ENCODE data around the gene USP1. TPM values are rescaled to one million over a fixed set of nuclear protein-coding genes. Genes with fewer than 3 reads are reported as not detected.

The USP1 gene
- total RNA-seq, 2 experiments from 2014 or later: 69.6 to 96.6 TPM

GRCh38 chr1:62394646-62395045 lies 42.2 kb upstream of the USP1 start:
- no peak overlapping the region for H3K27ac ChIP-seq (ENCODE audit: low read depth, low read length, poor library complexity, severe bottlenecking)
- no peak overlapping the region for H3K4me3 ChIP-seq (ENCODE audit: low read depth, low read length, poor library complexity, severe bottlenecking)
- H3K9me2 ChIP-seq (ENCODE audit: insufficient read depth, low read length): no peaks in the 10 kb centered on the region
- CTCF ChIA-PET (ENCODE audit: unreplicated experiment): no interaction called here
- no peak for TF ChIP-seq EZH2phosphoT487 (IDR thresholded peaks at IDR 0.05; ENCODE audit: borderline replicate concordance, low read depth, low read length)
- TF ChIP-seq CTCF (conservative IDR thresholded peaks at IDR 0.05; ENCODE audit: low read length): no peak
- no peaks in the 10 kb centered on the region for H4K20me1 ChIP-seq (ENCODE audit: insufficient read depth, low read length)
- POLR2A ChIA-PET: no interaction called here
- no peak overlapping the region for H2AFZ ChIP-seq (ENCODE audit: low read length)
- BruUV-seq (replicated peaks): no TSS peak
- H3K79me2 ChIP-seq (ENCODE audit: insufficient read depth, low read depth, low read length): no peaks in the 10 kb centered on the region
- H3K9me3 ChIP-seq (ENCODE audit: low read length): no peaks in the 10 kb centered on the region
- DNase-seq (ENCODE audit: low spot score): no peak
- intact Hi-C loops (cut with micrococcal nuclease; ENCODE audit: unreplicated experiment): no loop called here
- no peak overlapping the region for H3K4me2 ChIP-seq (ENCODE audit: low read length)
- H3K4me1 ChIP-seq (ENCODE audit: insufficient read depth, low read length, poor library complexity, severe bottlenecking): no peaks in the 10 kb centered on the region
- no peaks in the 10 kb centered on the region for H3K36me3 ChIP-seq (ENCODE audit: insufficient read depth, low read length)

DNA sequence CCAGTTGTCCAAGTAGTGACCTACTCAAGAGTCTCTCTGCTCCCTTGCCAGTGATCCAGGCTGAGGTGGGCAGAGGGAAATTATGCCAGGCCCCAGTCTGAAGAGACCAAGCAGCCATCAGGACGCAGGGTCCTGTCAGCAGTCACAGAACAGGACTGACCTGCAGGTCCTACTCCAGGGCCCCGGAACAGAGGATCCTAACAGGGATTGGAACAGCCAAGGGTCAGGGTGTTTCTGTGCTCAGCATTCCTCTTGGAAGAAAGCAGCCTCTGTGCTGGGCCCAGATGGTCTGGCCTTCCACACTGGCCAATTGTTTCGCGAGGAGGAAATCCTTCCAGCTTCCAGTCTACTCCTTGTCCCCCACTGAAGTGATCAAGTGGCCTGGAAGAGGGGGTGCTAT lies 41.6 kb upstream of the USP1 start:
- H3K4me1 ChIP-seq (ENCODE audit: insufficient read depth, low read length, poor library complexity, severe bottlenecking): no peaks in the 10 kb centered on the region
- H3K4me3 ChIP-seq (ENCODE audit: low read depth, low read length, poor library complexity, severe bottlenecking): no peak overlapping the region
- intact Hi-C loops (cut with micrococcal nuclease; ENCODE audit: unreplicated experiment): no loop called here
- H3K4me2 ChIP-seq (ENCODE audit: low read length): no peak overlapping the region
- ChIA-PET POLR2A (no interaction called here), CTCF (ENCODE audit: unreplicated experiment) (no interaction called here)
- BruUV-seq (replicated peaks): no TSS peak
- no peak overlapping the region for H3K27ac ChIP-seq (ENCODE audit: low read depth, low read length, poor library complexity, severe bottlenecking)
- no peak for TF ChIP-seq EZH2phosphoT487 (IDR thresholded peaks at IDR 0.05; ENCODE audit: borderline replicate concordance, low read depth, low read length)
- TF ChIP-seq CTCF (conservative IDR thresholded peaks at IDR 0.05; ENCODE audit: low read length): no peak
- H2AFZ ChIP-seq (ENCODE audit: low read length): no peak overlapping the region
- no peak for DNase-seq (ENCODE audit: low spot score)
- H3K9me2 ChIP-seq (ENCODE audit: insufficient read depth, low read length): no peaks in the 10 kb centered on the region
- no peaks in the 10 kb centered on the region for H3K36me3 ChIP-seq (ENCODE audit: insufficient read depth, low read length)
- H3K79me2 ChIP-seq (ENCODE audit: insufficient read depth, low read depth, low read length): no peaks in the 10 kb centered on the region
- no peaks in the 10 kb centered on the region for H3K9me3 ChIP-seq (ENCODE audit: low read length)
- H4K20me1 ChIP-seq (ENCODE audit: insufficient read depth, low read length): no peaks in the 10 kb centered on the region

- Histone ChIP-seq H3K4me2 (ENCODE audit: low read length) (no peak overlapping the region), H3K9me2 (ENCODE audit: insufficient read depth, low read length) (no peaks in the 10 kb centered on the region), H3K36me3 (ENCODE audit: insufficient read depth, low read length) (no peaks in the 10 kb centered on the region), H3K9me3 (ENCODE audit: low read length) (no peaks in the 10 kb centered on the region), H3K27ac (ENCODE audit: low read depth, low read length, poor library complexity, severe bottlenecking) (no peak overlapping the region), H3K4me3 (ENCODE audit: low read depth, low read length, poor library complexity, severe bottlenecking) (no peak overlapping the region), H4K20me1 (ENCODE audit: insufficient read depth, low read length) (no peaks in the 10 kb centered on the region), H3K79me2 (ENCODE audit: insufficient read depth, low read depth, low read length) (no peaks in the 10 kb centered on the region), H2AFZ (ENCODE audit: low read length) (no peak overlapping the region), H3K4me1 (ENCODE audit: insufficient read depth, low read length, poor library complexity, severe bottlenecking) (no peaks in the 10 kb centered on the region)
- DNase-seq (ENCODE audit: low spot score): no peak
- intact Hi-C loops (cut with micrococcal nuclease; ENCODE audit: unreplicated experiment): no loop called here
- POLR2A ChIA-PET: no interaction called here
- TF ChIP-seq EZH2phosphoT487 (IDR thresholded peaks at IDR 0.05; ENCODE audit: borderline replicate concordance, low read depth, low read length) (no peak), CTCF (conservative IDR thresholded peaks at IDR 0.05; ENCODE audit: low read length) (no peak)
- CTCF ChIA-PET (ENCODE audit: unreplicated experiment): no interaction called here
- BruUV-seq (replicated peaks): no TSS peak
Measured at GRCh38 chr1:62396871-62397270, 40.0 kb upstream of the USP1 start.
